Endothelial cell of umbilical vein (primary cell): ENCODE data around the gene SIPA1L3. TPM values are rescaled to one million over a fixed set of nuclear protein-coding genes. Genes with fewer than 3 reads are reported as not detected.

ENCODE experiments used
- BruUV-seq: library from RNA; stranded (reverse); fragments of 400-500 nt; replicated peaks from 2 replicates; lab custom pipeline; 2021; lab: Mats Ljungman, UMichigan
- CTCF ChIA-PET: fragments of 300-600, 350-600 bp; sonication (Branson Sonifier 250); formaldehyde crosslinking; loops from one replicate; lab custom pipeline; 2021; ENCODE audit warnings: antibody characterized with exemption, inconsistent platforms; lab: Charles Lee
- POLR2A ChIA-PET: fragments of 300-600, 350-600 bp; sonication (Branson Sonifier 250); formaldehyde crosslinking; loops from one replicate; lab custom pipeline; 2021; ENCODE audit warnings: antibody characterized with exemption, inconsistent platforms; lab: Charles Lee
- DNase-seq: peaks from one replicate; pipeline ENCODE4 v3.0.0-alpha.2; 2011; ENCODE audit warnings: low read depth, low spot score
- FAIRE-seq: peaks from 2 replicates; lab custom pipeline; 2011; peaks lifted over from hg19 to GRCh38; lab: Jason Lieb, UNC
- H2AFZ ChIP-seq: 2 replicates; pipeline ENCODE4 v1.6.0; 2012; ENCODE audit warnings: low read depth, low read length, control low read depth, inconsistent platforms
- H3K27ac ChIP-seq: 2 replicates; pipeline ENCODE4 v1.5.1; 2011; ENCODE audit warnings: low read depth, mild to moderate bottlenecking, control low read depth, low read length, moderate library complexity; ENCODE audit not compliant: insufficient read depth
- H3K27me3 ChIP-seq, 2 experiments: 2 replicates each; pipeline versions ENCODE4 v1.6.0 to v1.6.1; 2011; ENCODE audit warnings: low read length in 2 of 2, mixed read lengths in 1 of 2; ENCODE audit not compliant: control insufficient read depth in 2 of 2, insufficient read depth in 2 of 2
- H3K36me3 ChIP-seq, 2 experiments: 2 replicates in 1 of 2; 3 replicates in 1 of 2; pipeline ENCODE4 v1.5.1; 2011; ENCODE audit warnings: low read length in 2 of 2, mild to moderate bottlenecking in 1 of 2, moderate library complexity in 1 of 2; ENCODE audit not compliant: control insufficient read depth in 2 of 2, insufficient read depth in 2 of 2; ENCODE audit errors: extremely low read depth in 1 of 2
- H3K4me1 ChIP-seq: 3 replicates; pipeline ENCODE4 v1.5.1; 2011; ENCODE audit warnings: mild to moderate bottlenecking, low read length; ENCODE audit not compliant: control insufficient read depth, insufficient read depth; ENCODE audit errors: extremely low read depth
- H3K4me2 ChIP-seq: 2 replicates; pipeline ENCODE4 v1.6.1; 2011; ENCODE audit warnings: low read length, control low read depth, mixed read lengths; ENCODE audit not compliant: insufficient read depth
- H3K4me3 ChIP-seq, 3 experiments: fragments of 200-600 bp in 1 of 3; sonication (generic), shearing (Covaris generic) in 1 of 3; replicated peaks in 1 of 3; 2 replicates each; pipeline ENCODE4 v1.5.1; 2011 to 2016; ENCODE audit warnings: control low read depth in 3 of 3, low read length in 3 of 3, mild to moderate bottlenecking in 2 of 3, inconsistent platforms in 1 of 3, low read depth in 1 of 3, moderate library complexity in 1 of 3; ENCODE audit not compliant: insufficient read depth in 1 of 3
- H3K79me2 ChIP-seq: 2 replicates; pipeline ENCODE4 v1.6.0; 2012; ENCODE audit warnings: low read length, inconsistent platforms; ENCODE audit not compliant: control insufficient read depth, insufficient read depth
- H3K9ac ChIP-seq: replicated peaks from 2 replicates; pipeline ENCODE3; 2011; ENCODE audit warnings: low read length, control low read depth; ENCODE audit not compliant: insufficient read depth; ENCODE audit errors: extremely low read depth
- H3K9me1 ChIP-seq: replicated peaks from 3 replicates; pipeline ENCODE4 v1.6.0; 2011; ENCODE audit warnings: mild to moderate bottlenecking, low read length; ENCODE audit not compliant: control insufficient read depth, insufficient read depth; ENCODE audit errors: extremely low read depth
- H3K9me3 ChIP-seq: replicated peaks from 2 replicates; pipeline ENCODE4 v1.5.1; 2012; ENCODE audit warnings: low read length, inconsistent platforms; ENCODE audit not compliant: control insufficient read depth, insufficient read depth
- H4K20me1 ChIP-seq: replicated peaks from 2 replicates; pipeline ENCODE3; 2011; ENCODE audit warnings: mild to moderate bottlenecking, low read length; ENCODE audit not compliant: control insufficient read depth, insufficient read depth; ENCODE audit errors: extremely low read depth
- CTCF ChIP-seq, 2 donors: IDR thresholded peaks; 1 replicate in 1 of 2; 2 replicates in 1 of 2; pipeline ENCODE4 v1.5.1; 2011; ENCODE audit warnings: low read length in 2 of 2, mild to moderate bottlenecking in 2 of 2, moderate library complexity in 2 of 2, control low read depth in 1 of 2, inconsistent platforms in 1 of 2, low read depth in 1 of 2; ENCODE audit not compliant: insufficient read depth in 1 of 2; ENCODE audit errors: extremely low read depth in 1 of 2
- EZH2 ChIP-seq: IDR thresholded peaks from 2 replicates; pipeline ENCODE4 v1.6.1; 2012; ENCODE audit warnings: borderline replicate concordance, low read depth, mild to moderate bottlenecking, moderate library complexity, low read length, inconsistent platforms; ENCODE audit not compliant: severe bottlenecking
- FOS ChIP-seq: IDR thresholded peaks from 2 replicates; pipeline ENCODE4 v1.6.1; 2011; ENCODE audit warnings: mild to moderate bottlenecking, low read length, moderate library complexity, borderline replicate concordance; ENCODE audit not compliant: insufficient read depth
- GATA2 ChIP-seq: IDR thresholded peaks from 2 replicates; pipeline ENCODE4 v1.7.0; 2011; ENCODE audit warnings: low read depth, mild to moderate bottlenecking, moderate library complexity, mixed read lengths, low read length; ENCODE audit not compliant: insufficient read length, insufficient read depth
- JUN ChIP-seq: IDR thresholded peaks from 2 replicates; pipeline ENCODE4 v1.6.1; 2011; ENCODE audit warnings: borderline replicate concordance, low read depth; ENCODE audit not compliant: insufficient read length, insufficient read depth
- MAX ChIP-seq: IDR thresholded peaks from 2 replicates; pipeline ENCODE4 v1.6.1; 2011; ENCODE audit not compliant: insufficient read depth, insufficient read length
- MYC ChIP-seq: IDR thresholded peaks from one replicate; pipeline ENCODE4 v1.6.1; 2011; ENCODE audit warnings: mild to moderate bottlenecking, low read depth, low read length
- POLR2A ChIP-seq: IDR thresholded peaks from 2 replicates; pipeline ENCODE4 v1.6.1; 2012; ENCODE audit warnings: low read depth, mild to moderate bottlenecking, control low read depth, low read length
- POLR2AphosphoS5 ChIP-seq: IDR thresholded peaks from 2 replicates; pipeline ENCODE4 v1.6.1; 2012; ENCODE audit warnings: low read depth, mild to moderate bottlenecking, control low read depth, low read length, moderate library complexity; ENCODE audit not compliant: insufficient read depth
- dilution Hi-C: fragments of 300-500 bp; cut with MboI; formaldehyde crosslinking; loops from one replicate; pipeline ENCODE4 v1.15.0; 2019; ENCODE audit warnings: low sequenced_read_pairs; ENCODE audit not compliant: extremely low pct_ligation_motif_present
- intact Hi-C: fragments of 100-400 bp; cut with micrococcal nuclease; formaldehyde crosslinking; loops from one replicate; pipeline ENCODE4 v1.10.0; 2022
- polyA plus RNA-seq, 4 experiments: library from polyadenylated mRNA; depleted of rRNA in 3 of 4; stranded (reverse) in 3 of 4; unstranded in 1 of 4; fragments of >200 nt; gene quantifications; 2 replicates each; pipeline versions ENCODE4 v1.2.1 to v1.2.3, GENCODE V29; 2011 to 2012; ENCODE audit warnings: missing spikeins in 1 of 4
- total RNA-seq: library from RNA; stranded (reverse); gene quantifications from 2 replicates; pipeline ENCODE4 v1.2.3, GENCODE V29; 2021

SIPA1L3 gene
- total and polyA plus RNA-seq, 2 donors (not counting 3 experiments of a cell fraction or from before 2014, with no cell fraction given), result 14.2 to 47.2 TPM

DNA sequence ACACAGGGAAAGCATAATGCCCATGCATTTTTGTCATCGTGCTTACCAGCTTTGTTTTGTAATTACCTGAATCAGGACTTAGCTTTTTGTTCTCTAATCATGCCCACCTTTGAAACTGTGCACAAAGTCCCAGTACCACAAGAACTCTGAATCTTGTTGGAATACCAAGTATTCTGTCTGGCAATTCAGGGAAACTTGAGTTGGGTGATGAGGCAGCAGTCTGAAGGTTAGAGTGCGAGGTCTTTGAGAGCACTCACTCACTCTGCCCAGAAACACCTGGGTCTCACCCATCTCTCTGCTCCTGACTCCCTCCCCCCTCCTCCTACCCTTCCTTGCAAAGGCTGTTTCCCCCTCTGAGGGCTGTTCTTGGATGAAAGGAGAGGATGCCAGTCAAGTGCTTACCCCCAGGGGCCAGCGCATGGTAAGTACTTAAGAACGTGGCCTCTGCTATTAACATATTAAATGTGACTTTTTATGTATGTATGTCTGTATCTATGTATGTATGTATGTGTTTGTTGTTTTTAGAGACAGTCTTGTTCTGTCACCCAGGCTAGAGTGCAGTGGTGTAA, 22.4 kb downstream of the SIPA1L3 start:
- no TSS peak for BruUV-seq
- intact Hi-C loops (no loop called here), dilution Hi-C loops (no loop called here)
- POLR2A ChIA-PET, result no interaction called here
- H2AFZ ChIP-seq, result no peak overlapping the region
- DNase-seq (no peak), FAIRE-seq (no peak)
- H4K20me1 ChIP-seq, result no peaks in the 10 kb centered on the region
- H3K9me1 ChIP-seq, result no peaks in the 10 kb centered on the region
- H3K9me3 ChIP-seq, result no peaks in the 10 kb centered on the region
- peaks cover 75% of the 10 kb centered on the region for H3K79me2 ChIP-seq
- TF ChIP-seq CTCF (IDR thresholded peaks at IDR 0.05; ENCODE audit: extremely low read depth in 1 of 2, insufficient read depth in 1 of 2, low read depth in 1 of 2, low read length in 2 of 2) (no peak), JUN (no peak), POLR2AphosphoS5 (no peak), MYC (no peak), EZH2 (no peak), GATA2 (no peak), POLR2A (no peak), FOS (no peak), MAX (no peak)
- CTCF ChIA-PET, result no interaction called here
- H3K36me3 ChIP-seq, result no peaks in the 10 kb centered on the region
- H3K4me2 ChIP-seq, result no peak overlapping the region
- H3K9ac ChIP-seq, result no peak overlapping the region
- H3K27me3 ChIP-seq, result no peaks in the 10 kb centered on the region
- H3K4me3 ChIP-seq, result no peak overlapping the region
- peaks cover 13% of the 10 kb centered on the region for H3K4me1 ChIP-seq
- no peak overlapping the region for H3K27ac ChIP-seq
